Activated naive CD4-positive, alpha-beta T cell treated with anti-CD3 and anti-CD28 coated beads, Interleukin-2, amount 50 U/mL, for 72 hours (primary cell): ENCODE results near the gene MAP7. TPM values are rescaled to one million over a fixed set of nuclear protein-coding genes. Genes with fewer than 3 reads are reported as not detected.

Source experiments
- ATAC-seq, 2 donors: fragments of 150-1000 bp; cut with Tn5 transposase; 2 replicates each; pipeline ENCODE4 v1.10.0; 2021; ENCODE audit warnings: mild to moderate bottlenecking in 2 of 2, moderate library complexity in 2 of 2
- DNase-seq, 2 donors: peaks; one replicate each; pipeline ENCODE4 v3.0.0; 2021 to 2022; ENCODE audit warnings: low spot score in 2 of 2
- H3K27ac Mint-ChIP-seq, 2 donors: one replicate each; pipeline ENCODE4 v1.8.0; 2022; ENCODE audit warnings: mild to moderate bottlenecking in 2 of 2, mixed read lengths in 2 of 2
- H3K36me3 Mint-ChIP-seq, 2 donors: one replicate each; pipeline ENCODE4 v1.8.0; 2022; ENCODE audit warnings: mixed read lengths in 2 of 2
- H3K9me3 Mint-ChIP-seq, 2 donors: one replicate each; pipeline ENCODE4 v1.8.0; 2022; ENCODE audit warnings: mixed read lengths in 2 of 2
- total RNA-seq, 2 donors: library from RNA; stranded (reverse); gene quantifications; one replicate each; pipeline ENCODE4 v1.2.3, GENCODE V29; 2022

MAP7 gene
- total RNA-seq, 2 donors from 2014 or later, result 1.3 to 2.7 TPM

DNA sequence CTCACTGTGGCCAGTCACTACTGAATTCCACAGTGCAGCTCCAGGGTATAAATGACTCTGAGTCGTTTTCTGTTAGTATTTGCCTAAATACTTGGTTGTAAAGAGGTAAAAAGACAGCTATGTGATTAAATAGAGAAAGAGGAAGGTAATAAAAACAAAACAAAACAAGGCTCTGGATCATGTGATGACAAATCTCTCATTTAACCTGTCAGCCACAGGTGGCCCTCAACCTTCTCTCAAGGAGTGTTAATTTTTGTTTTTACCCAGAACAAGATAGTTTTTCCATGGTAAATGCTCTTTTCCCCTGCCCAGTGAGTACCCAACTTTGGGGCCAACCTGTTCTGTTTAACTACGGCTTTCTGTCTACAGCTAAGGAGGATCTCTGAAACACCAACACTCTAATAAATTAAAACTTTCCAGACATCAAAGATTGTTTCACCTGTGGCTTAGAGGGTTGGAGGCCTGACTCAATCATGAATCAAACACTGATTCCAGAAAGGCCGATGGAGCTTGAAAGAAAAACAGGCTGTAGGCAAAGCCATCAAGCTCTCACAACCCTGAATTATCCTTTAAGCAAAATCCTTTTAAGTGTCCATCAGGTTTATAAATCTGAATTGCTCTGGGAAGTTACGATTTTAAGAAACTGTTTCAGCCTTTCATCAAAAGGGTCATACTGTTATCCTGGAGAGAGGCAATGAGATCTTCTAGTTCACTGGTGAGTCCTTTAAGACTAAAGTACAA is 179.1 kb downstream of the MAP7 start:
- H3K9me3 Mint-ChIP-seq, result no peaks in the 10 kb centered on the region
- no peak overlapping the region for H3K27ac Mint-ChIP-seq

DNA sequence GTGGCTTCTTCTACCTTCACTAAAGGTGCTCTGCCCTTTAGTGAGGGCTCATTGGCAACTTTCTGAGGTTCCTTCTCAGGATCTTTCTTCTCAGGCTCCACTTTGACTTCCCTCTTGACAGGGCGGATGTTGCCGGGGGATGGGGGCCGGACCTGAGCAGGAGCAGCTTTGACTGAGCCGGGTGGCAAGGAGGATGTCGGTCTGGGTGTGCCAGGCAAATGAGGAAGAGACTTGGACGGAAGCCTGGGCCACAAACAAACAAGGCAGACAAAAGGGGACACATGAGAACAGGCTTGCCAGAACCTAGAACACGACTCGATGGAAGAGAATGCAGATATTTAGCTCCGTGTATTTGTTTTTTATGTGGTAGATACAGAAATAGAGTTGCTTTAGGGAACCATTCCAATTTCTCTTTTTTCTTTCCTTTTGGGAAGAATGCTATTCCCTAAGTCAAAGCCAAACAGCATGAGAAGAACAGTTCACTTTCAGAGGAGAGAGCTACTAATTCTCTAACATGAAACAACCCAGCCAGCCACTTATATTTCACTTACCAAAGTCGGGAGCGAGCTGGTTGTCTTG is 184.4 kb downstream of the MAP7 start:
- Mint-ChIP-seq H3K9me3 (no peaks in the 10 kb centered on the region), H3K27ac (peak overlapping the region in 1 of 2 donors; percentile 50), H3K36me3 (no peaks in the 10 kb centered on the region)
- DNase-seq (peak in 1 of 2 donors; percentile 21), ATAC-seq (peak in 1 of 2 donors; percentile 48)

More for the DNA sequence above, 179.1 kb downstream of the MAP7 start:
- DNase-seq (no peak), ATAC-seq (no peak)
- no peaks in the 10 kb centered on the region for H3K36me3 Mint-ChIP-seq

DNA sequence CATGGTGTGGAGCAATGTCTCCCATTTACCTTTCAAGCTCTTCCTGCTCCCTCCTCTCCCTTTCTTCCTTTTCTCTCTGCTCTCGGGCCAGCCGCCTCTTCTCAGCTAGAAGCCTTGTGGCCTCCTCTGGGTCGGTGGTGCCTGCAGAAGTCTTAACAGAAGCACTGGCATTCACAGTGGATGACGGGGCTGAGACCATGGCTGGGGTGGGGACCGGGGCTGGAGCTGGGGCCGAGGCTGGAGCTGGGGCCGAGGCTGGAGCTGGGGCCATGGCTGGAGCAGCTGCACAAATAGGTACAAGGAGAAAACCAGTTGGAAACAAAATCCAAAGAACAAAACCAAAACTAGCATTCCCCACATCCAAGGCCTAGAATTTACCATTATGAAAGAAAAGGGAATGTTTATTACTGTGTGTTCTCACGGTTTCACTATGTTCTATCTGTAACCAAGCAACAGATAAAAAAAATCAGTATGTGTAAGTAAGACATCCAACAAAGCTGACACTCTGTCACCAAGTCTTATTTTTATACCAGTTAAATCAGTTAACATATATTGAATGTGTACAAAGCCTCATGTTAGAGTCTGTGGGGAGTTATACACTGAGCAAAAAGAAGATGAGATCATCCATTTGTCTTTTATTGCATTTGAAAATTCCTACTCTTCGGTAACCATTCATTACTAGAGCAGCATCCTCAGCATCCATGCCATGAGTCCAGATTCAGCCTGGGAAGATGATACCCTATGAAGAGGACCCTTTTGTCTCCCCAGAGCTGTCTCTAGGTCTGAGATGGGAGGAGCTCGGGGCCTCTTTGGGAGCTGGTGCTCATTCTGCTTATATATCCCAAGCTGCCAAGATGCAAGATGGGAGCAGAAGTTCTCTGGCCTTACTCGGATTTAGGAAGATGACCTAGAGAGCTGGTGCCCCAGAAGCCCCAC is 187.5 kb downstream of the MAP7 start:
- no peak overlapping the region for H3K27ac Mint-ChIP-seq
- no peaks in the 10 kb centered on the region for H3K36me3 Mint-ChIP-seq
- no peaks in the 10 kb centered on the region for H3K9me3 Mint-ChIP-seq
- DNase-seq (no peak), ATAC-seq (no peak)

DNA sequence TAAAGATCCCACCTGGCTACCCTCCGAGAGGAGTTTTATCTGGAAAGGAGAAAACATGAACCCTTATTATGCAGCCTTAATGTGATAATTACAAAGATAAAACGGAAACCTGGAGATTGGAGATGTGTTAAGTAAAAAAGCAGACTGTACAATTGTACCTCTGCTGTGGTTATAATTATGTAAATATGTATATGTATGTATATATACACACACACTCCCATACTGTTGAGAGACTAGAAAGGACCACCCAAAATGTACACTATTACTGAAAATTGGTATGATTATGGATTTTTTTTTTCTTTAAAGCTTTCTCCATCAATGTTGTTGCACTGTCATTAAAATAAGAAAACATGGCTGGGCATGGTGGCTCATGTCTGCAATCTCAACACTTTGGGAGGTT is 188.4 kb downstream of the MAP7 start:
- Mint-ChIP-seq H3K27ac (no peak overlapping the region), H3K9me3 (no peaks in the 10 kb centered on the region), H3K36me3 (no peaks in the 10 kb centered on the region)
- DNase-seq (no peak), ATAC-seq (no peak)

DNA sequence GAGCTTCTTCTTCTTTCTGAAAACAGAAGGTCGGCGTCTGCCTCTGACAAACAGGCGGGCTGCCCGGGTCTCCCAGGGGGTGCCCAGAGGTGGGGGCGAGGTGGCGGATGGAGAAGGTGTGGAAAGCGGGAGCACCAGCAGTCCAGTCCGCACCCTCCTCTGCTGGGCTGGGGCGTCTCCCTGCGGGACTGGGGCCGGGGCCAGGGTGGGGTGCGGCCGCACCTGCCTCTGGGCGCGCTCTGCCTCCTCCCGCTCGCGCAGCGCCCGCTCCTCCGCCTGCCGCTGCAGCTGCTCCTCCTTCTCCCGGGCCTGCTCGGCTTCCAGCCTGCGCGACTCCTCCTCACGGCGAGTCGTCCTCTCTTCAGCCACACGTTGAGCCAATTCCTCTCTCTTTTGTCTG is 189.4 kb downstream of the MAP7 start:
- Mint-ChIP-seq H3K36me3 (no peaks in the 10 kb centered on the region), H3K9me3 (no peaks in the 10 kb centered on the region), H3K27ac (no peak overlapping the region)
- DNase-seq (no peak), ATAC-seq (no peak)

DNA sequence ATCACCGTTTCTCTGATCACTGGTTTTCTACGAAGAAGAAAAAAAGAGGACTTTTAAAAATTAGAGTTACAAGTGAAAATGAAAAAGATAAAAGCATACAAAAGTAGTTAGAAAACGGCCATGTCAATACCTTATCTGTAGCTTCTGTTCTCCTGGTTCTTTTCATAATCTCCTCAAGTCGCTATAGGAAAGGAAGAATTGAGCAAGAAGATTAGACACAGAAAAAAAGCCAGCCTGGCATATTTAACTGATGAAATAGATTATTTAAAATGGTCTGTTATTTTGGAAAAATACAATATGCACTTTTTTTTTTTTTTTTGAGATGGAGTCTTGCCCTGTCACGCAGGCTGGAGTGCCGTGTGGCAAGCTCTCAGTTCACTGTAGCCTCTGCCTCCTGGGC is 190.4 kb downstream of the MAP7 start:
- Mint-ChIP-seq H3K36me3 (no peaks in the 10 kb centered on the region), H3K27ac (no peak overlapping the region), H3K9me3 (no peaks in the 10 kb centered on the region)
- no peak for DNase-seq
- ATAC-seq, result no peak

DNA sequence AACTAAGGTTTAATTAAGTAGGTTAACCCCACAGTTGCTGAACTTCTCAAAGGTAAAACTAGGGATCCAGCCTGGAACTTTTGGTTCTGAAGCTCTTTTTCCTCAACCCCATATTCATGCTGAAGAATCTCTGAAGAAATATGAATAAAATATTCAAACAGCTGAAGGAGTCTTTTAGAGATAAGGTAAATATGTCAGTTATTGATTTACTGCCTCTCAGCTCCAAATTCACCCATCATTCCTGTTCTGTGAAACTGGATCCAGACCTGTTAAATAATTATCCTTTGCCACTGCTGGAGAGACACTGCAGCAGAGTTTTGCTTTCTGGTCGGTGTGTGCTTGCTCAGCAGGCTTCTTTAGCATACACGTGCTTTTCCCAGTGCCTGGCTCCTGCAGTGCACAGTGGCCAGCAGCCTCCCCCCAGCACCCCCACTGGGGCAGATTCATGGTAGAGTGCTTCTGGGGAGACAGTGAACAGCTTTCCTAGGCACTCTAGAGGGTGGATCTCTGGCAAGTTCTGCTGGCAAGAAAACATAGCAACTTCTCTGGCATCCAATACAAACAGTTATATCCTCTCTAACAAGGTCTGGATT is 198.6 kb downstream of the MAP7 start:
- H3K36me3 Mint-ChIP-seq, result no peaks in the 10 kb centered on the region
- no peak overlapping the region for H3K27ac Mint-ChIP-seq
- H3K9me3 Mint-ChIP-seq, result no peaks in the 10 kb centered on the region
- DNase-seq (no peak), ATAC-seq (no peak)

DNA sequence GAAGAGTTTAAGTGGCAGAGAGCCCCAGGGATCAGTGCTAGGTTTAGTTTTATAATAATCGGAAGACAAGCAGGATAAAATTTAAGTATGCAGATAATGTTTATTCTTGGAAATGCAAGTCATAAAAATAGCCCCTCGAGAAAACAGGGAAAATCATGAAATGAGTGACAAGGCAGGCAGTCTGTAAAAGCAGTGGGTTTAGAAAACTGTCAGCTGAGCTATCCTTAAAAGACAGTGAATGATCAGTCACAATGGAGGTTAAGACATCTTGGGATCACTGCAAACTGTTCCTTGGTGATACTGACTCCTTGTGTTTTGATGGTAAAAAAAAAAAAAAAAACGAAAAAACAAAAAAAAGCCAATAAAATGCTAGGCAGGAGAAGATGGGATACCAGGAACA is 199.3 kb downstream of the MAP7 start:
- no peaks in the 10 kb centered on the region for H3K9me3 Mint-ChIP-seq
- no peak for ATAC-seq
- H3K36me3 Mint-ChIP-seq, result no peaks in the 10 kb centered on the region
- no peak for DNase-seq
- no peak overlapping the region for H3K27ac Mint-ChIP-seq

DNA sequence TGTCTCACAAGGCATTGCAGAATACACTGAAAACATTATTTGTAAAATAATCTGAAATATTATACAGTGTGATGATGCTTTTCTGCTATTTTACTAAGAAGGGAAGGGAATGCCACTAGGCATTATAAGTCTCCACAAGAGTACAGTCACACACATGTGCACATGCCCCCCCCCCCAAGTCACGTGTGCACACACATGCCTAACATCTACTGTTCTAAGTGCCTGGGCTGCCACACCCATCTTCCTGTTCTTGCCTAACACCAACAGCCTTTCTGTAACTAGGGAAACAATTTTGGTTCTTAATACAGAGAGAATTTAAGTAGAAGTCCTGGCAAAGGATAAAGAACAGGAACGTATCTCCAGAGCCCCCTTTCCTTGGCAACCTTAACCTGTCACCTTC is 202.4 kb downstream of the MAP7 start:
- Mint-ChIP-seq H3K9me3 (no peaks in the 10 kb centered on the region), H3K27ac (no peak overlapping the region), H3K36me3 (no peaks in the 10 kb centered on the region)
- DNase-seq (no peak), ATAC-seq (no peak)

DNA sequence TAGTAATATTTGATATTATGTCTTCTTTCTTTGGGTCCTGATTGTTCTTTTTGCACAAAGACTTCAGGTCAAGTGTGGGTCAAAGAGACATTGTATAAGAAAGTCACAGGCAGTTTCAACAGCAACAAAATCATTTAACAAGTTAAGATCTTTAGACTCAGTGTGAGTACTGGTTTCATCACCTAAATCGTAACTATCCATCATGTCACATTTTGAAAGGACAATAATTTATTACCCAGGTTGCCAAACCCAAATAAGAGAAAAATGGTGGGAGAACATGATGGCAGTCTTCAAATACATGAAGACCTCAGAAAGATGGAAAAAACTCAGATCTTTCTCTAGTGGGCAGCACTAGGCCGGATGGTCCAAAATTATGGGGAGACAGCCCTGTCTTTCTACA is 205.1 kb downstream of the MAP7 start:
- ATAC-seq, result no peak
- DNase-seq, result no peak
- H3K9me3 Mint-ChIP-seq, result no peaks in the 10 kb centered on the region
- no peak overlapping the region for H3K27ac Mint-ChIP-seq
- H3K36me3 Mint-ChIP-seq, result no peaks in the 10 kb centered on the region

DNA sequence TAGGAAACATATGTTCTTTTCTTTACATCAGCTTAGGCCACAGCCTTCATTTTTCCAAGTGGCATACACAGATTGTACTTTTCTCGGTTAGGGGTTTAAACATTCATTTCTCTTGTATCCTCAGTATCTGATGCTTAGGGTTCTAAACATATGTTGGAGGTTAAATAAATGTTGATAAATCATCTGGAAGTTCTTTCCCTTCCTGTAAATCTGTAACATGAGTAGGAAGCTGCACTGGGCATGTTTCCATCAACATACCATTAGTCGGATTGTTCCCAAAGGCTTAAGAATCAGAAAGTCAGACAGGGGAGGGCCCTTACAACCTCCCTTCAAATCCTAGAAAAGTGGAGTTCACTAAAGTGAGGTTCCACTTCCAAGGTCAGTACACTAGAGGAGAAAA is 205.8 kb downstream of the MAP7 start:
- no peak for DNase-seq

DNA sequence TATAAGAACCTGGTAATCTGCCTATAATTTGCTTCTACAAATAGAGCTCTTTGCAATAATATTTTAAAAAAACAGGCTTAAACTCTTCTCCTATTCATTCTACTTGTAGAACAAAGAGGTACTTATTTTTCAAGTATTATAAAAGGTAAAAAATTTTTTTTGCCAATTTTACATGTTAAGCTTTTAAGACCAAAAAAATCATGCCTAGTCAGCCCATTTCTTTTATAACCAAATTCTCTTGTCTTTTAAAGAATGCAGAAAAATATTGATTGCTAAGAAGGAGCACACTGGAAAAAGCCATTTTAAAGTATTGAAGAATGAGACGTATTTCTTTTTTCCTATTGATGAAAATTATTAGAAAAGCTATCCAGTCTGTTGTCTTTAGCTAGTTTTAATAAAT is 206.5 kb downstream of the MAP7 start:
- H3K9me3 Mint-ChIP-seq, result no peaks in the 10 kb centered on the region
- ATAC-seq (no peak), DNase-seq (no peak)
- no peaks in the 10 kb centered on the region for H3K36me3 Mint-ChIP-seq
- no peak overlapping the region for H3K27ac Mint-ChIP-seq

More for the DNA sequence above, 205.8 kb downstream of the MAP7 start:
- no peaks in the 10 kb centered on the region for H3K9me3 Mint-ChIP-seq
- H3K36me3 Mint-ChIP-seq, result no peaks in the 10 kb centered on the region
- ATAC-seq, result no peak
- no peak overlapping the region for H3K27ac Mint-ChIP-seq

DNA sequence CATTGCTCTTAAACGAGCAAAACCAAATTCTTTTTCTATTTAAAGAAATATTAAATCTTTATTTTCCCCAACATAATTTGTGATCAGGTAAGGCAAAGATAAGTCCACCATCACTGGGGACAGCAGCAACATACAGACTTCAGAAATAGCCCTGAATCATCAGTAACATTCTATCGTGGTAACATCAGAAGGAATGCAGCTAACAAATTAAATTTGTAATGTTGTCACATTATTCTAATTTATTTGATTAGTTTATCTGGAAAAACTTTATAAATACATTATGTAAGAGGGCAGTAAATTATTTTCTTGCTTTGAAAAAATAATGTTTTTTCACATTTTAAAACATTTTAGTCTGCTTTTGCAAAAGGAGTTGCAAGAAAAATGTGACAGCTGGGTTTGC is 206.9 kb downstream of the MAP7 start:
- Mint-ChIP-seq H3K36me3 (no peaks in the 10 kb centered on the region), H3K27ac (no peak overlapping the region), H3K9me3 (no peaks in the 10 kb centered on the region)
- DNase-seq, result no peak
- ATAC-seq, result no peak

DNA sequence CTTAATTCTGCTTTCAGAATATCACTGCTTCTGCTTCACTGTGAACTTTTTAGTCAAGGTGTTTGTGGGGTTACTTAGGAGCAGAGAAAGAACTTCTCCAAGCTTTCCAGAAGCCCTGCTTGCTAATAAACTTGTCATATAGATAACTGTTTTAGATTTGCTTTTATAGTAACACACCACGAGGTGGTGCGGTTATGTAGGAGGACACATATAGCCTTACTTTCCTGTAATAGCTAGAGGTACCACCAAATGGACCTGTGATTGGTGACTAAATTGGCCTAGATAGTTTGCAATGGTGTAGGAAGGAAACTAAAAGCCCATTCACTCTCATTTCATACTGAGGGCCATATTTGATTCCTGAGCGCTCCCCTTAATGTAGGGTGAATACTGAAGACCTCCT is 208.3 kb downstream of the MAP7 start:
- no peak overlapping the region for H3K27ac Mint-ChIP-seq
- no peak for DNase-seq
- no peak for ATAC-seq
- H3K9me3 Mint-ChIP-seq, result no peaks in the 10 kb centered on the region
- H3K36me3 Mint-ChIP-seq, result no peaks in the 10 kb centered on the region

DNA sequence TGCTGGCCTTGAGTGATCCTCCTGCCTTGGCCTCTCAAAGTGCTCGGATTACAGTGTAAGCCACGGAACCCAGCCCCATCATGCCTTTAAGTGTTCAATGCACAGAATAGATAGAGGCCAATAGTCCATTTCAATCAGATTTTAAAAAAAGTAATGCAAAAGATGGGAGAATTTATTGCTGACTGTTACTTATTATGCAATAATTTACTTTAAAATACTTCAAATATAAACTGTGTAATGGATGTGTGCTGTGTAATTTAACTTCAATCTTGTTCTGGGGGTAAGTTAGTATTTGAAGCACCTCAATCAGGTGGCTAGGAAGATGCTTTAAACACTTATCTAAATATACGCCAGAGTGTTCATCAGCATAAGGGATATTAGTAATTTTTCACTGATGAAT is 208.9 kb downstream of the MAP7 start:
- H3K36me3 Mint-ChIP-seq, result no peaks in the 10 kb centered on the region
- no peaks in the 10 kb centered on the region for H3K9me3 Mint-ChIP-seq
- DNase-seq (no peak), ATAC-seq (no peak)
- H3K27ac Mint-ChIP-seq, result no peak overlapping the region

DNA sequence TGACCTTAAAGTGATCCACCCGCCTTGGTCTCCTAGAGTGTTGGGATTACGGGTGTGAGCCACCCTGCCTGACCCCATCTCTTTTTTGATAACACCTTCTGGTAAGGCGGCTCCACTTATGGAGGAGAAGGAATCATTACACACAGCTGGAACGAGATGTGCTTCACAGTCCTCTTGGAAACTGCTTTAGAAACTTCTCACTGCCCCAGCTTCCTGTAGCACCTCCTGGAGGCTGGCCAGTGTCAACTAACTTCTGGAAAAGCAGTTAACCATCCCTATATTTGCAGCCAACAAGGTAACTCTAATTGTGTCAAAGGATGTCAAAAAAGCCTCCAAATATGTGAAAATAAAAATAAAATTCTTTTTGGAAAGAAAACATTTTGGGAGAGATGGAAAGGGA is 211.7 kb downstream of the MAP7 start:
- Mint-ChIP-seq H3K27ac (no peak overlapping the region), H3K36me3 (no peaks in the 10 kb centered on the region), H3K9me3 (no peaks in the 10 kb centered on the region)
- ATAC-seq (no peak), DNase-seq (no peak)

DNA sequence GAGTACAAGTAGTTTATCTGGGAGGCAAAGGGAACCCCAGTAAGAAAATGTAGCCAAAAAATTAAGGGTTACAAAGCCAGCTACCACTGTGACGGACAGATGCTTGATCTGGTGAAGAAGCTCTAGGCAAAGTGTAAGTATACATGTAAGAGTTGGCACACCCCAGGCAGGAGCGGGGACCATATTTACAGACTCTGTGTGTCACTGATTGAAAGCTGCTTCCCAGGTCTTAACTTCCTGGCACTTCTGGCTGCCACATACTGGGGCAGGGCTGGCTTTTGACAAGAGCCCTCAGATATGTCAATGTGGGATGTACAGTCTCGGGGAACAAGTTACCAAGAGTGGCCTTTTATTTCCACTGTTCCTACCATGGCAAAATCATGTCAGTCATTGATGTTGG is 212.6 kb downstream of the MAP7 start:
- ATAC-seq, result no peak
- DNase-seq, result no peak
- H3K9me3 Mint-ChIP-seq, result no peaks in the 10 kb centered on the region

More for the DNA sequence above, 212.6 kb downstream of the MAP7 start:
- Mint-ChIP-seq H3K36me3 (no peaks in the 10 kb centered on the region), H3K27ac (no peak overlapping the region)
